Activated CD8-positive, alpha-beta memory T cell treated with anti-CD3 and anti-CD28 coated beads, Interleukin-2, amount 10 ng/mL, durations not matched to agents 7 days and 5 days (primary cell): ENCODE measurements around the gene CDKL2. TPM values are rescaled to one million over a fixed set of nuclear protein-coding genes. Genes with fewer than 3 reads are reported as not detected.
"Not testable (repeated sequence)": the region's sequence is repeated elsewhere in the genome, so short reads cannot be mapped to it uniquely, and the experiment has no call there.

Experiments
- ATAC-seq: fragments of 150-1000 bp; cut with Tn5 transposase; one replicate; pipeline ENCODE4 v1.10.0; 2021; ENCODE audit warnings: moderate library complexity
- CTCF ChIA-PET: fragments of 350-600 bp; sonication (Branson Sonifier 250); formaldehyde crosslinking; loops from one replicate; lab custom pipeline; 2021; ENCODE audit warnings: antibody characterized with exemption; lab: Charles Lee
- DNase-seq: peaks from one replicate; pipeline ENCODE4 v3.0.0-alpha.2; 2020
- H3K27ac Mint-ChIP-seq: one replicate; pipeline ENCODE4 v1.8.0; 2021; ENCODE audit warnings: mild to moderate bottlenecking, mixed read lengths
- H3K27me3 Mint-ChIP-seq: one replicate; pipeline ENCODE4 v1.8.0; 2021; ENCODE audit warnings: mixed read lengths
- H3K36me3 Mint-ChIP-seq: one replicate; pipeline ENCODE4 v1.8.0; 2021; ENCODE audit warnings: mild to moderate bottlenecking, mixed read lengths
- H3K4me1 Mint-ChIP-seq: one replicate; pipeline ENCODE4 v1.8.0; 2021; ENCODE audit warnings: mixed read lengths
- H3K4me3 Mint-ChIP-seq: one replicate; pipeline ENCODE4 v1.8.0; 2021; ENCODE audit warnings: mild to moderate bottlenecking, moderate library complexity, mixed read lengths
- H3K9me3 Mint-ChIP-seq: one replicate; pipeline ENCODE4 v1.8.0; 2022; ENCODE audit warnings: low read depth, mixed read lengths
- total RNA-seq, 2 experiments: library from RNA; stranded (reverse); gene quantifications; one replicate each; pipeline ENCODE4 v1.2.3, GENCODE V29; 2021

Gene CDKL2
- 1 to 10 TPM in 1 of 2 experiments, under 1 TPM in 1; 0.16 to 1.5 TPM for total RNA-seq

DNA sequence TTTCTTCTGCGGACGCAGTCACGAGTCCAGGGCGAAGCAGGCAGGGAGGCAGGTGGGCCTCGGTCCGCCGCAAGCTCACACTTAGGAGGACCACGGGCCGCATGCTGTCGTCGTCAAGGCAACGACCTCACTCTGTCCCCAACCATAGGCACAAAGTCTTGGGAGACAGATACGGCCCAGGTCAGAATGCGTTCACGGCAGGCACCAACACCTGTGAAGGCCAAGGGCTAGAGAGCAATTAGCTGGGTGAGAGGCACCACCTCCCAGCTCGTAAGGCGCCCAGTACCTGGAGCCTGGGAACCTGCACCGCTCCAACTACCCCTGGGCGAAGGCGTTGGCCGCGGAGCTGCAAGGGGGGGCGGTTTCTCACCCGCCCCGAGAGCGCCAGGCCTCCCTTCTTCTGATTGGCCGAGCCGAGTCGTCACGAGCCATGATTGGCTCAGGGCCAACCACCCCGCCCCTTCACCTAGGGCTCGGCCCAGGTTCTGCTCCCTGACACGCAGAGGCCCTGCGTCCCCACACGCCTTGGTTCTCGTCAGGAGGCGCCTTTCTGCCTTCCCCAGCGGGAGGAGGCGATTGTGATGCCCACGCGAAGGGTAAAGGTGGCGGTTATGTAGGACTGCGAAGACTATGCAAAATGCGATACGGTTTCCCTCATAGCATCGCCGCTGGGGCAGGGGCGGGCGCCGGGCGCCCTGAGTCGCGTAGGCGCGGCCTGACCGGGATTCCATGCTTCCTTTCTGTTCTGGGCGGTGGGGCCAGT is at the start of gene CDKL2:
Gene CDKL2, minus strand, starts transcription at position 355 of the 763 bp plus-strand sequence. CDS start 4,540 bp downstream, outside the sequence.
- peak; percentile 94 for DNase-seq
- Mint-ChIP-seq H3K4me1 (peaks cover 17% of the 10 kb centered on the region), H3K9me3 (no peaks in the 10 kb centered on the region), H3K27ac (peak within 1 kb of the TSS; percentile 73), H3K27me3 (peaks cover 5% of the 10 kb centered on the region), H3K4me3 (peak within 1 kb of the TSS; percentile 84), H3K36me3 (peaks cover 2% of the 10 kb centered on the region)
- CTCF ChIA-PET, result interaction anchor here (1.1 to 2.4 kb wide), 2 partner anchors 93 to 118 kb away, joined by 5 to 10 read pairs; partner anchors contain the start of gene USO1
- ATAC-seq, result peak; percentile 100

DNA sequence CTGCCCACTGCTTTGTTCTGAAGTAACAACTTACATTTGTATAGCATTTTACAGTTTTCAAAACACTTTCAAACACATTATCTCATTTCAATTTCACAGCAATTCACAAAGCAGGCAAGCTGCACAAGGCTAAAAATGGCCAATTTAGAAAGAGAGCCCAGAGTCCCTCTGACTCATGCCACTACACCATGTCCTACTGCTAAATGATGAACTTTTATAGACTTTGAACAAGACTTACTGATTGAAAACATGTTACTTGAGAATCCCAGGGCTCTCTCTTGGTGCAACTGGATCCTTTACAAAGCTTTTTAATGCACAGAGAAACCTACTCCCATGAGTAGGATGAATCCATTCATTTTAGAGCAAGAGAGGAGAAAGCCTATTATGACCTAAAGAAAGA is 48.6 kb upstream of the CDKL2 start:
- ATAC-seq, result no peak
- Mint-ChIP-seq H3K4me3 (no peak overlapping the region), H3K27me3 (no peaks in the 10 kb centered on the region), H3K9me3 (no peaks in the 10 kb centered on the region), H3K36me3 (peaks cover 3% of the 10 kb centered on the region), H3K27ac (no peak overlapping the region), H3K4me1 (peaks cover 21% of the 10 kb centered on the region)
- DNase-seq, result no peak
- CTCF ChIA-PET, result no interaction called here

DNA sequence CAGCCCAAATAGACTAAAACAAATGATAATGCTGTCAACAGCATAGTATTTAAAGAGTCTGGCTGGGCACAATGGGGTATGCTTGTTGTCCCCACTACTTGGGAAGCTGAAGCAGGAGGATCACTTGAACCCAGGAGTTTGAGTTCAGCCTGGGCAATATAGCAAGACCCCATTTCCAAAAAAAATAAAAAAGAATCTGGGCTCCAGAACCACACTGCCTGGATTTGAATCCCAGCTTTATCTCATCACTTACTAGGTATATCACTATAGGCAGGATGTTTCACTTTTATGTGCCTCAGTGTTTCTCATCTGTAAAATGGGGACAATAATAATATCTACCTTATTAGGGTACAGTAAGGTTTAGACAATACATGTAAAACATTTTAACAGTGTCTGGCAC is 48.1 kb upstream of the CDKL2 start:
- Mint-ChIP-seq H3K27me3 (no peaks in the 10 kb centered on the region), H3K4me3 (no peak overlapping the region), H3K27ac (no peak overlapping the region), H3K9me3 (no peaks in the 10 kb centered on the region), H3K4me1 (peaks cover 22% of the 10 kb centered on the region), H3K36me3 (peaks cover 3% of the 10 kb centered on the region)
- DNase-seq (no peak), ATAC-seq (no peak)
- CTCF ChIA-PET, result no interaction called here

DNA sequence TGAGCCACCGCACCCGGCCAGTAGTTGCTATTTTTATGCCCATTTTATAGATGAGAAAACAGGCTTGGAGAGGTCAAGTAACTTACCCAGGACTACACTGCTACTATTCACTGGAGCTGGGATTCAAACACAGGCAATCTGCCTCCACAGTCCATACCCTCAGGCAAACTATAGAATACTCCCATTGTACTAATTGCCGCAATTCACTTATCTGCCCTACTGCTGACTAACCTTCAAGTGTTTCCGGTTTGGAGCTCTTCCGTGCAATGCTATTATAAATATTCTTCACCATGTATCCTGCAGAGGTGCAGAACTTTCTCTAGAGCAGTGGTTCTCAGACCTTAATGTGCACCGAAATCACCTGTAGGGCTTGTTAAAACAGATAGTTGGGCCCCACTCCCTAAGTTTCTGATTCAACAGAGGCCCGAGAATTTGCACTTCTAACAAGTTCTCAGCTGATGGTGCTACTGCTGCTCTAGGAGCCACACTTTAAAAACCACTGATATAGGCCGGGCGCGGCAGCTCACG is 44.7 kb upstream of the CDKL2 start:
- Mint-ChIP-seq H3K9me3 (no peaks in the 10 kb centered on the region), H3K27me3 (no peaks in the 10 kb centered on the region), H3K4me1 (peaks cover 25% of the 10 kb centered on the region), H3K27ac (no peak overlapping the region), H3K4me3 (no peak overlapping the region), H3K36me3 (peaks cover 15% of the 10 kb centered on the region)
- CTCF ChIA-PET, result interaction anchor here (0.9 kb wide), 1 partner anchor 49 kb away, joined by 4 read pairs; the partner anchor contains the start of gene USO1
- ATAC-seq (no peak), DNase-seq (no peak)

DNA sequence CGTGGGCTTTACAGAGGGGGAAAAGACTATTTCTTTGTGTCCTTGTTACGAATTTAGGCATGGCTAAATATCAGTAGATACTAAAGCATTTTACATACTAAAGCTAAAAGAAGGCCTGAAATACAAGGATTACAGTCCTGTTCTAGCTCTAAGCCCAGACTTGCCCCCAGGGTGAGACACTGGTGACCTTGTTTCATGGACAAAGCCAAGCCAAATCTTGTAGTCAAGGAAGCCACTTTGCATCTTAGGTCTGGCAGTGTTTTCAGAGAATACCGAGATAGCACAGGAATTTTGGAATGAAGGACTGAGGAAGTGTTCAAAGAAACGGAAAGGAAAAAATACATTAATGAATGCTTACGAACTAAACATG is 43.6 kb upstream of the CDKL2 start:
- CTCF ChIA-PET, result interaction anchor here (1.2 to 5.2 kb wide), 5 partner anchors 9 to 53 kb away, joined by 5 to 16 read pairs (median 5); partner anchors contain the start of gene USO1
- Mint-ChIP-seq H3K27me3 (no peaks in the 10 kb centered on the region), H3K27ac (peak overlapping the region; percentile 96), H3K4me1 (peaks cover 34% of the 10 kb centered on the region), H3K4me3 (peak overlapping the region; percentile 96), H3K36me3 (peaks cover 17% of the 10 kb centered on the region), H3K9me3 (no peaks in the 10 kb centered on the region)
- DNase-seq (no peak), ATAC-seq (no peak)

DNA sequence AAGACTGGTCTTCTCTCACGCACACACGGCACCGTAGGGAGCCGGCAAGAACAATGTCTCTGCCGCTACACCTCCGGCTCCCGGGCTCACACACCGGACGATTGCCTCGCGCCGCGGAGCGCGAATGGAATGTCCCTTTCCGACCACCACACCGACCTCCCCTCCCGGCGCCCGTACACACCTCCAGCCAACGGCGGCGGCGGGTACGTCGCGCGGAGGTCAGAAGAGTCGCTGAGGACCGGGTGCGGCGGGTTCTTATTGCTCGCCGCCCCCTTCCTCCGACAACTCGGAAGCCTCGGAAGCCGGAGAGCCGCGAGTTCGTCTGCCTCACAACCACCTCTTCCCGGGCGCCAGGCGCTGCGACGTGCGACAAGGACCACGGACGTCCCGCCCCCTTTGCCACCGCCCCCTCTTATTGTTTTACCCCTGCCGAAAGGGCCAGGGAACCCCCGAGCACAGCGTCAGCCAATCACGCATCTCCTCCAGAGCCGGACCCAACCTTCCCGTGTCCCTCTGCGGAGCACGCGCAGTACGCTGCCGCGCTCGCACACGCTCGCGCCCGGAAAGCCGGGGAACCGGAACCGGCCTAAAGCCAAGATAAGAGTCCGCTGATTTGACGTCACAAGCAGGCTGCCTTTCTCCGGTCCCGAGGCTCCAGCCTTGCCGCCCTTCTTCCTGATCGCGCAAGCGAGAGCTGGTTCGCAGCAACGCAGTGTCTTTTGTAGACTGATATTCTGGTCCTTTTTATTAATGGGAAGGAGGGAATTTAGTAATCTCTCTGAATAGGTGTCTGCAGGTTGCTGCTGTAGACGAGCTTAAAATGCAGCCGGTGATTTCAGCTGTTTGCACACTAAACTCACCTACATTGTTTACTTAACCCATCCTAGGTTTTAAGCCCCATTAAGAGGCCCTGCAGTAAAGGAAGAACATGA is 43.0 kb upstream of the CDKL2 start, which contains the start of gene G3BP2:
Gene G3BP2, minus strand, starts transcription at position 385 of the 932 bp plus-strand sequence. CDS start 11,386 bp downstream, outside the sequence.
- Mint-ChIP-seq H3K27me3 (no peaks in the 10 kb centered on the region), H3K36me3 (peaks cover 21% of the 10 kb centered on the region), H3K9me3 (no peaks in the 10 kb centered on the region), H3K4me1 (peaks cover 41% of the 10 kb centered on the region), H3K4me3 (peak within 1 kb of the TSS; percentile 96), H3K27ac (peak within 1 kb of the TSS; percentile 96)
- peak; percentile 99 for DNase-seq
- peak; percentile 96 for ATAC-seq
- CTCF ChIA-PET, result interaction anchor here (1.2 to 5.2 kb wide), 5 partner anchors 10 to 54 kb away, joined by 5 to 16 read pairs (median 5); partner anchors contain the start of gene USO1

DNA sequence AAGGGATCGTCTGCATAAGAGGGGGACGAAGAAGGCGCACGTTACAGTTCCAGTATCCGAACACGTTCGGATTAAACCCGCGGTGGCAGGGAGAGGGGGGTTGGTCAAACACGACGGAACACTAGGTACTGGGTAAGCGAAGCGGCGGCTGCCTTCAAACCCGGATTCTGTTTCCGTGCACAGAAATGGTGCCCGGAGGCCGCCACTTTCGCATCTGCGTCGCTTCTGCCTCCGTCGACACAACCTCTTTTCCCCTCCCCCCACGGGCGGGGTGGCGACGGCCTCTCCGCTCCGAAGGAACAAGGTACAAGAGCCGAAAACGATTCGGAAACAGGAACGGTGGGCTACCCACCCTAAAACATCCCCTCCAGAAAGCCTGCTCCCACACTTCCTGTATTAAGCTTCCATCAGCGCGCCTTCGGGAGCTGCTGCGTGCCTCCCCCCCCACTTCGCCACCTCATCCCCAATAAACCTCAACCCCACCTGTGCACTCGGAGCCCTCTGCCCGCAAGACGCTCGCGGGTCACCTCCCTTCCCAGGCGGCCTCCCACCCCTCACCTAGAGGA is 42.2 kb upstream of the CDKL2 start:
- peaks cover 48% of the 10 kb centered on the region for H3K4me1 Mint-ChIP-seq
- no peaks in the 10 kb centered on the region for H3K9me3 Mint-ChIP-seq
- peaks cover 25% of the 10 kb centered on the region for H3K36me3 Mint-ChIP-seq
- peak; percentile 26 for ATAC-seq
- no peaks in the 10 kb centered on the region for H3K27me3 Mint-ChIP-seq
- CTCF ChIA-PET, result interaction anchor here (1.3 to 5.2 kb wide), 7 partner anchors 10 to 157 kb away, joined by 3 to 16 read pairs (median 5); partner anchors contain the start of gene USO1
- peak overlapping the region; percentile 96 for H3K27ac Mint-ChIP-seq
- DNase-seq, result peak; percentile 89
- peak overlapping the region; percentile 96 for H3K4me3 Mint-ChIP-seq

DNA sequence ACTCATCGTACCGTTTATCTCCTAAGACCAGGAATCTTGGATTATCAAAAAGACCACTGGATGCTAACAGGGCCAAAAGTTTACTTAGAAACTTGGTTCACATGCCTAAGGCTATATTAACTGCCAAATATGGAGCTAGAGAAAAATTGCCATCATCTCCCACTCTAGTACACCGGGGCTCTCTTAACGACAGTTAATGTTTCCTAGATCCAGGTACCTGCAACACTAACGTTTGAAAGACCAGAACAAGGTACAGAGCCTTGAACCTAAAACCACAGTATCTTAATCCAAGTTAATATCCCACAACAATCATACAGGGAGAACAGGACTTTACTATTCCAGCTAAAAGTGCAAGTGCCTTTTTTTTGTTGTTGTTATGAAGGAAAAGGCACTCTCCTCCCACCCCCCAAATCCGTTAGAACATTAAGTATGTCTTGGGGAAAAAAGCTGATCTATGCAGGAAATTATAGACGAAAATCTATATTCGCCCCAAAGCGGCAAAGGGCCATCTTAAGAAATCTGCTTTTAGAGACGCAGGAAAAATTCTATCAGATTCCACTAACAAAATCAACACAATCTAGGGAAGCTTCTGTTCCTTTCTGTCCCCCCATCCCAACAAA is 41.6 kb upstream of the CDKL2 start:
- H3K27me3 Mint-ChIP-seq, result no peaks in the 10 kb centered on the region
- CTCF ChIA-PET, result interaction anchor here (0.7 to 5.2 kb wide), 7 partner anchors 9 to 157 kb away, joined by 3 to 16 read pairs (median 5); partner anchors contain the start of gene USO1
- peak overlapping the region; percentile 96 for H3K4me3 Mint-ChIP-seq
- H3K36me3 Mint-ChIP-seq, result peaks cover 29% of the 10 kb centered on the region
- no peaks in the 10 kb centered on the region for H3K9me3 Mint-ChIP-seq
- ATAC-seq, result no peak
- H3K27ac Mint-ChIP-seq, result peak overlapping the region; percentile 96
- peaks cover 54% of the 10 kb centered on the region for H3K4me1 Mint-ChIP-seq
- DNase-seq, result no peak

DNA sequence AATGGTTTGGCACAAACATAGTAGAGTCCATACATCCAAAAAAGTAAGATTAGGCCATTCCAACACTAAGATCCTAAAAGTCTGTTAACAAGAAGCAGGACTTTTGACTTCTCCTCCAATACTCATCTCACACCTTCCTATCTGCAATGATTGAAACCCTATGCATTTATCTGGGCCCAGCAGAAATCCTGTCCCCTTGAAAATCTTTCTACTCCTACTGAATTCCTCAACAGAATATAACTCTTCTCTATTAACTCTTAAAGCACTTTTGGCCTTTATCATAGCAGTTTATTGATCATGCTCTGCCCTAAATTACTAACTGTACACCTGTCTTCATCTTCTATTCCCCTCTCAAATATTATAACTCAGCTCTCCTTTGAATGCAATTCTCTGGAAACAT is 38.3 kb upstream of the CDKL2 start:
- H3K9me3 Mint-ChIP-seq, result no peaks in the 10 kb centered on the region
- peak overlapping the region; percentile 37 for H3K27ac Mint-ChIP-seq
- no peaks in the 10 kb centered on the region for H3K27me3 Mint-ChIP-seq
- peaks cover 39% of the 10 kb centered on the region for H3K36me3 Mint-ChIP-seq
- peak overlapping the region; percentile 5 for H3K4me3 Mint-ChIP-seq
- peaks cover 64% of the 10 kb centered on the region for H3K4me1 Mint-ChIP-seq
- ATAC-seq, result no peak
- no peak for DNase-seq
- CTCF ChIA-PET, result interaction anchor here (1.0 to 3.2 kb wide), 4 partner anchors 10 to 35 kb away, joined by 3 to 13 read pairs (median 6); no protein-coding TSS in a partner anchor

DNA sequence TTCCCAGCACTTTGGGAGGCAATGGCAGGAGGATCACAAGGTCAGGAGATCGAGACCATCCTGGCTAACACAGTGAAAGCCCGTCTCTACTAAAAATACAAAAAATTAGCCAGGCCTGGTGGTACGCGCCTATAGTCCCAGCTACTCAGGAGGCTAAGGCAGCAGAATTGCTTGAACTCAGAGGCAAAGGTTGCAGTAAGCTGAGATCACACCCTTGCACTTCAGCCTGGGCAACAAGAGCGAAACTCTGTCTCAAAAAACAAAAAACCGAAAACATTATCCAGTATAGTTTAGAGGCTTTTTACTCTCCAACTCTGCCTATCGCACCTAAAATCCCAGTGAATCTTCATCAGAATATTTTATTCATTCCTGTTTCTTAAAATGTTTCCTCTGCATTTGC is 37.3 kb upstream of the CDKL2 start:
- ATAC-seq, H3K27me3 Mint-ChIP-seq, CTCF ChIA-PET, DNase-seq, H3K9me3 Mint-ChIP-seq: not testable (repeated sequence)
- H3K4me3 Mint-ChIP-seq, result peak overlapping the region; percentile 23
- peaks cover 70% of the 10 kb centered on the region for H3K4me1 Mint-ChIP-seq
- H3K36me3 Mint-ChIP-seq, result peaks cover 40% of the 10 kb centered on the region
- H3K27ac Mint-ChIP-seq, result peak overlapping the region; percentile 66

DNA sequence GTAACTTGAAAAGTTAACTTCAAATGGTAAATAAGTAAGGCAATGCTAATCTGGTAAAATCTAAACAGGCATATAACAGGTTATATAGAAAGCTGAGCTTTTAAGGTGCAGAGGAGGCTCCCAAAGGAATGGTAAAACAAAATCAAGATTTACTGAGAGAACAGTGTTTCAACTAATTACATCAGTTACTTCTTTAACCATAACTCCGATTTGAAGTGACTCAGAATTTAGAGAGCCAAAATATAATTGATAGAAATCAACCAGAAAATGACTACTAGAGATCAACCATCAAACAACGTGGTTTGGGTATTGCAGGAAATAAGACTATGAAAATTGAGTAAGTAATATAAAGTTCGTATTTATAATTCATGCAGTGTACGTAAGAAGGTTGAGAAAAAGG is 36.0 kb upstream of the CDKL2 start:
- H3K36me3 Mint-ChIP-seq, result peaks cover 43% of the 10 kb centered on the region
- CTCF ChIA-PET, result interaction anchor here (1.4 kb wide), 1 partner anchor 11 kb away, joined by 4 read pairs; no protein-coding TSS in a partner anchor
- H3K27ac Mint-ChIP-seq, result peak overlapping the region; percentile 45
- peak; percentile 31 for ATAC-seq
- peak overlapping the region; percentile 18 for H3K4me3 Mint-ChIP-seq
- DNase-seq, result no peak
- H3K27me3 Mint-ChIP-seq, result no peaks in the 10 kb centered on the region
- peaks cover 73% of the 10 kb centered on the region for H3K4me1 Mint-ChIP-seq
- no peaks in the 10 kb centered on the region for H3K9me3 Mint-ChIP-seq

DNA sequence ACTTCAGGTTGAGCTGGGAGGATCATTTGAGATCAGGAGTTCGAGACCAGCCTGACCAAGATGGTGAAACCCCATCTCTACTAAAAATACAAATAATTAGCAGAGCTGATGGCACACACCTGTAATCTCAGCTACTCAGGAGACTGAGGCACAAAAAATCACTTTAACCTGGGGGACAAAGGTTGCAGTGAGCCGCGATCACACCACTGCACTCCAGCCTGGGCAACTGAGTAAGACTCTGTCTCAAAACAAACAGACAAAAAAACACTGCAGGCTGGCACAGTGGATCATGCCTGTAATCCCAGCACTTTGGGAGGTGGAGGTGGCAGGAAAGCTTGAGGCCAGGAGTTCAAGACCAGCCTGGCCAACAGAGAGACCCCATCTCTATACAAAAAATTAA is 34.3 kb upstream of the CDKL2 start:
- not testable (repeated sequence) for H3K27me3 Mint-ChIP-seq, H3K9me3 Mint-ChIP-seq, DNase-seq, ATAC-seq, H3K4me3 Mint-ChIP-seq
- peaks cover 67% of the 10 kb centered on the region for H3K4me1 Mint-ChIP-seq
- CTCF ChIA-PET, result interaction anchor here (1.1 to 1.2 kb wide), 2 partner anchors 9 to 37 kb away, joined by 3 read pairs; no protein-coding TSS in a partner anchor
- peaks cover 45% of the 10 kb centered on the region for H3K36me3 Mint-ChIP-seq
- H3K27ac Mint-ChIP-seq, result peak overlapping the region; percentile 40
